GM12873 (cell line): ENCODE results near the gene MYH14.

Experiments
- CTCF ChIP-seq: IDR thresholded peaks from 2 replicates; pipeline ENCODE4 v1.5.1; 2012; ENCODE audit warnings: low read depth, mild to moderate bottlenecking, moderate library complexity, low read length, control low read depth; ENCODE audit not compliant: insufficient read depth; ENCODE audit errors: missing control alignments

MYH14 gene

GRCh38 chr19:50340331-50340730 lies 136.9 kb downstream of the MYH14 start:
- no peak for TF ChIP-seq CTCF

- TF ChIP-seq CTCF: no peak
Measured at GRCh38 chr19:50341091-50341564, 137.7 kb downstream of the MYH14 start.

- no peak for TF ChIP-seq CTCF
Measured at GRCh38 chr19:50344661-50345318, 141.4 kb downstream of the MYH14 start.

- no peak for TF ChIP-seq CTCF
Measured at GRCh38 chr19:50349277-50350057, 146.0 kb downstream of the MYH14 start.

GRCh38 chr19:50352242-50352641 lies 148.8 kb downstream of the MYH14 start:
- no peak for TF ChIP-seq CTCF

- TF ChIP-seq CTCF: no peak
Measured at GRCh38 chr19:50356691-50357177, 153.3 kb downstream of the MYH14 start.

GRCh38 chr19:50357178-50358100 lies 154.0 kb downstream of the MYH14 start:
- TF ChIP-seq CTCF: peak; percentile 86
